Measurements from ENCODE around the gene RPLP2.

Gene RPLP2

DNA sequence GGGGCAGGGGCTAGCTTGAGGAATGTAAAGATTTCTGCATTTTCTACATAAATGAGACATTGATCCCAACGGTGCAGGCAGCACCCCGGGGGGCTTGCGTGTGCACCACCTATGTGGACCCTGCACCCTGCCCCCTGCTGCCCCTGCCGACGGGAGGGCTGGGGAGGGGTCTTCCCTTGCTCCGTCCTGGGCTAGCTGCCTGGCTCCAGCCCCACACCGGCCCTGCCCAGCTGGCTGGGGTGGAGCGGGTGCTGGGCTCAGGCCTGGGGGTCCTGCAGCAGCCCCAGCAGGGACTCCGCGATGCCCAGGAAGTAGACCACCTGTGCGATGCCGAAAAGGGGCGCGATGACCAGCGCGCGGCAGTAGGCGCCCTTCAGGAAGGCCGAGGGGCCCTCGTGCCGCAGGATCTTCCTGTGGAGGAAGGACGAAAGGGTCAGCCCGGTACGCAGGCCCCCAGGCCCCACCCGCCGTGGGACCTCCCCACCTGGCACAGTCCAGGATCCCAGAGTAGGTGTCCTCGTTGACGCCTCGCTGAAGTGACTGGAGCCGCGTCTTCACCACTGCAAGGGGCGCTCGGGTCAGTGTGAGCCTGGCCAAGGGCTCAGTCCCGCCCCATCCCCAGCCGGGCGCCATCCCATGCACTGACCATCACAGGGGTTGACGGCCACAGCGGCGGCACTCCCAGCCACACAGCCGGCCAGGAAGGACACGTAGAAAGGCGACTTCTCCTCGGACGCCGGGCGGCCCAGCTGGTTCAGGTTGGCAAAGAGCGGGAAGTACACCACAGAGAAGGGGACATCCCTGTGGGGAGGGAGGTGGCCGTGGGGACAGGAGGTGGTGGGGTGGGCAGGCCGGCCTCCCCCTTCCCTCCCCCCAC lies 17.9 kb upstream of the RPLP2 start:
- no peak for DNase-seq (ENCODE audit: low read depth, low spot score)

DNA sequence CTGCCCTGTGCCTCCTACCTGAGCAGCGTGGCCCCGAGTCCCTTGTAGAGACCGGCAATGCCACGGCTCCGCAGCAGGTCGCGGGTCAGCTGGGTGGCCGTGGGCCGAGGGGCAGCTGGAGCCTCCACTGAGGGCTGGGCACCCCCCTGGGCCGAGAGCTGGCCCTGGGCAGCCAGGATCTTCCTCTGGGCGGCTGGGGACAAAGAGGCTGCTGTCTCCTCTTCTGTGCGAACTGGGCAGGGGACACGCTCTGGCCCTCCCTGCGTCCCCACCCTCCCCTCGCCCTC lies 17.3 kb upstream of the RPLP2 start:
- DNase-seq (ENCODE audit: low read depth, low spot score) = no peak

DNA sequence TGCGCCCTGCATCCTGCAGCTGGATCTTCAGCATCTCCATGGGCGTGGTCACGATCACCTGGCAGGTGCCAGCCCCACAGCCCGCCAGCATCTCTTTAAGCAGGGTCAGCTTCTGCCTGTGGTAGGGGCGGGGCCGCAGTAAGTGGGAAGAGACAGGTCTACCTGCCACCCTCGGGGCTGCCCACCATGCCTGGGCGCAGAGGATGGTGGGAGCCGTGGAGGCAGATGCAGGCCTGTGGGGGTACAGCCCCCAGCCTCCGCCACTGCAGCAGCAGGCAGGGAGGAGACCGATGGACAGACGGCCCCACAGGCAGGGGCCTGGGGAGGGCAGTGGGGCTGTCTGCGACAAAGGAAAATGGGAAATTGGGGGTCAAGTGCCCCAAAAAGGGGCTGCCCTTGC lies 16.9 kb upstream of the RPLP2 start:
- no peak for DNase-seq (ENCODE audit: low read depth, low spot score)

DNA sequence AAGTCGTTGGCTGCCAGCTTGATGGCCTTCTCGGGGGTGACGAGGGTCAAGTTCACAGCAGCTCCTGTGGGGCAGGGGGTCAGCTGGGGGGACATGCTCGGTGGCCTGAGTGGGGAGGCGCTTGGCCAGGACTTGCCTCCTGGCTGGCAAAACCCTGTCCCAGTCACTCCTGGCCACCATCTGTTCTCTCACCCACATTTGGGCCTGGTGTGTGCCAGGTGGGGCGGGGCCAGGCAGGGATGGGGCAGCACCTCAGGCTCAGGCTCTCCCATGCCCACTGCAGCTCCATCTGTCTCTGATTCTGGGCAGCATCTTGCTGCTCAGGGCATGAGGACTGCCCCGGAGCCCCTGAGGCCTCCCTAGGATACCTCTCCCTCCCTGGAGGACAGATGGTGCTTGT lies 16.2 kb upstream of the RPLP2 start:
- DNase-seq (ENCODE audit: low read depth, low spot score) = no peak

DNA sequence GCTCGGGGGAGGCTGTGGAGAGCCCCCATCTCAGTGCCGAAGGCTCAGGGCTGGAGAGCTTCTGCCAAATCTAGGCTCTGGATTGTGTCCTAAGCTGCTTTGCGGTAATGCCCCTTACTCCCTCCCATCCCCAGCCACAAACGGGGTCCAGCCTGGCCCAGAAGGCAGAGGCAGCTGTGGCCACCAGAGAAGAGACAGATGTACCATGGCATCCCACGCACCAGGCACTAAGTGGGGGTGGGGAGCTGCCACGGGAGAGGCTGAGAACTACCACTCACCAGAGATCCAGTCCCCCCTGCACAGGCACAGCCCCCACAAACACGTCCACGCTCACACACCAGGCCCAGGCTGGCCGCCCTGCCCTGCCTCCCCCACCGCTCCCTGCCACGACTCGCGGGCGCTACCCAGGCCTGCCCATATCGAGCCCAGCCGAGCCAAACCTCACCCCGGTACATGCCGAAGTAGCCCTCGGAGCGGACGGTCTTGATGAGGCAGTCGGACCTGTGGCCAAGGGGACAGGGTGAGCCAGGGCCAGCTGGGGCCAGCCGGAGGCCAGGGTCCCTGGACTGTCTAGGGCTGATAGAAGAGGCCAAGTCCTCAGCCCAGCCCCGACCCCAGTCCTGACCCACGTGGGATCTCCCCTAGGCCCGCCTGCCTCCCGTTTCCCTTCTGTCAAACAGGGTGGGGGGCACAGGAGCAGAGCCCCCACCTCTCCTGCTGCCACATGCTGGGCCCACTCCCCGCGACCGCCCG lies 15.6 kb upstream of the RPLP2 start:
- no peak for DNase-seq (ENCODE audit: low read depth, low spot score)

DNA sequence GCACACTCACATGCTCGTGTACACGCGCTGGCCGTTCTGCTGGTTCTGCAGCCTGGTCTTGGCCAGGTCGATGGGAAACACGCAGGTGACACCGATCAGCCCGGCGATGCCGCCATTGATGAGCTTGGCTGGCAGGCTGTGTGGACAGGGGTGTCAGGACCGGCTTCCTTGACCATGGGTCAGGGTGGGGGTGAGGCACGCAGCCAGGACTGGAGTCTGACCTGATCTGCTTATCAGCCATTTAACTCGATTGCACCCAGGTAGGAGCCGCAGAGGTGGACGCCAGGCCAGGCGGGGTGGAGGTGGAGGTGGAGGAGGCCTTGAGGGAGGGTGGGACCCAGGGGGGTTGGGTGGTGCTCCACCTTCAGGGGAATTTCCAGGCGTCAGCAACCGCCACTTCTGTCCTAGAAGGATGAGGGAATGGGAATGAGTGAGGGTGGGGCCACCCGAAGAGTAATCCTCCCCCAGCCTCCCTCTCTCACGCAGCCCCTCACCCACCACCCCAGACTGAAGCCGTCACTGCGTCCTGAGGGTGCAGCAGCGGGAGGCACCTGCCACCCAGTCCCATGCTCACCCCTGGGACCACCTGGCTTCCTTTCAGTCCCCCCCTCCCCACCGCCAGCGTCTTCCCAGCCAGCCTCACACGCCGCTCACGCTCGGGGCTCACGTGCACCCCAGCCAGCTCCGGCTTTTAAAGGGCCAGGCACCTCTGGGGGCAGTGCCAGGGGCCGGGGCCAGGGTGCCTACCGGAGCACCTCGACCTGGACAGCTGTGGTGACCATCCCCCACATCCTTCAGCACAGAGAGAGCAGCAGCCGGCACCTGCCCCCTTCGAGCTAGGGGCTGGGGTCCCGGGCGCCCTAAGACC lies 14.8 kb upstream of the RPLP2 start:
- DNase-seq (ENCODE audit: low read depth, low spot score) = no peak

DNA sequence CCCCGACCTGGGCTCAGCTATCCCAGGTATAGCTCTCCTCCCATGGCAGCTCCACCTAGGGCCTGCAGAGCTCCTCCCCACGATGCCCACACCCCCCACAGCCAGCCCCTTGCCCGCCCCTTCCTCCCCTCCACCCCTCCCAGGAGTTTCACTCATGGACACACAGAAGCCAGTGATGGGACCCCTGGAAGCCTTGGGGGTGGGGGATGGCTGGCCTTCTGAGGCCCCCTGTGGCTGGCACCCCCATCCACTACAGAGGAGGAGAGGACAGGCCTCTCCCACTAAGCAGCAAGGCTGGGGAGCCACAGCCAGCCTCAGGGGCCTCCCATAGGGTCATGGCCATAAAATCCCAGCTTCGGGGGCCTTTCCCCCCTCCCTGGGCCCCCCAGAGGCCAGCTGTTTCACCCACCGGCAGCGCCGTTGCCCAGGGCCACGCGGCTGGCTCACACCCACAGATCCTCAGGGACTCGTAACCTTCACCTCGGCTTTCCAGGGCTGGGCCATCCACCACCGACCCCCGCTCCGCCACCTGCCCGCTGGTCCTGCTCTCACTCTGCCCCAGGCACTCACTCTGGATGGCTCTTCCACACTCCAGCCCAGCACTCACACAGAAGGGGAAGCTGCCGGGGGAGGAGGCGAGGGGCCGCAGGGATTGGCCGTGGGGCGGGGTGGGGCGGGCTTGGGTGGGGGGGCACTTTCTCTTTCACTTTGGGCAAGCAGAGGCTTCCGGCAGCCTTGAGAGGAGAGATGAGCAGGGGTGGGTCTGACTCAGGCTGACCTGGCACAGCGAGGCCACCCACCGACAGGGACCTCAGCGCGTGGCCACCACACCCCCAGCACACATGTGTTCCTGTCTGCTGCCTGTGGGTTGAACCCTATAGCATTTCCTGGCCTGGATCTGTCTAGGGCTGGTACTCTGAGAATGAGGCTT lies 13.9 kb upstream of the RPLP2 start:
- no peak for DNase-seq (ENCODE audit: low read depth, low spot score)

DNA sequence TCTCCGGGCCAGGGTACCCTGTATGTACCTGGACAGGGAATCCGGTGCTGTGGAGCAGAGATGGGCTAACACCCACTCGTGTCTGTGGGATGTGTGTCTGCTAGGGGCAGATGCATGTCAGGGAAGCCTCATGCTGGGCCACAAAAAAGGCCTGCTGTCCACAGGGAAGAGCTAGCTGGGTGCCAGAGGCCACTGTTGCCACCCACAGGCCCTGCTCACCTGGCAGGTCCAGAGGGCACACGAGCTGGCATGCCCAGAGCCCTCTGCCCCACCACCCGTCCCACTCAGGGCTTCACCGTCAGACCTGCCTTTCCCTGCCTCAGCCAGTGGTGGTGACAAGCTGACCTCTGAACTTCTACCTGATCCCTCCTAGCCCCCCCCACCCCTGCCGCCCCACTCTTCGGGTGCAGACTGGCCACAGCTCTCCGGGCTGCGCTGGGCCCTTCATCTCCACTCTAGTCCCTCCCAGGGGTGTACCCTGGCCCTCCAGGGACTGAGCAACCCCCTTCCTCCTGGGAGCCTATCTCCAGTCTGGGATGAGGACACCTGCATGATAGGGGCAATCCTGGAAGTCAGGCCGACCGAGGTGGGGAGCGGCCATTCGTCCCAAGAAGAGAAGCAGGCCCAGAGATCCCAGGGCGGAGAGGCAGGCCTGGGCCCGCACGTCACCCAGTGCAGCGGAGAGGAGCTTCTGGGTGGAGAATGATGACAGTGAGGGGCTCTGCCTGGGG lies 13.0 kb upstream of the RPLP2 start:
- DNase-seq (ENCODE audit: low read depth, low spot score) = no peak

DNA sequence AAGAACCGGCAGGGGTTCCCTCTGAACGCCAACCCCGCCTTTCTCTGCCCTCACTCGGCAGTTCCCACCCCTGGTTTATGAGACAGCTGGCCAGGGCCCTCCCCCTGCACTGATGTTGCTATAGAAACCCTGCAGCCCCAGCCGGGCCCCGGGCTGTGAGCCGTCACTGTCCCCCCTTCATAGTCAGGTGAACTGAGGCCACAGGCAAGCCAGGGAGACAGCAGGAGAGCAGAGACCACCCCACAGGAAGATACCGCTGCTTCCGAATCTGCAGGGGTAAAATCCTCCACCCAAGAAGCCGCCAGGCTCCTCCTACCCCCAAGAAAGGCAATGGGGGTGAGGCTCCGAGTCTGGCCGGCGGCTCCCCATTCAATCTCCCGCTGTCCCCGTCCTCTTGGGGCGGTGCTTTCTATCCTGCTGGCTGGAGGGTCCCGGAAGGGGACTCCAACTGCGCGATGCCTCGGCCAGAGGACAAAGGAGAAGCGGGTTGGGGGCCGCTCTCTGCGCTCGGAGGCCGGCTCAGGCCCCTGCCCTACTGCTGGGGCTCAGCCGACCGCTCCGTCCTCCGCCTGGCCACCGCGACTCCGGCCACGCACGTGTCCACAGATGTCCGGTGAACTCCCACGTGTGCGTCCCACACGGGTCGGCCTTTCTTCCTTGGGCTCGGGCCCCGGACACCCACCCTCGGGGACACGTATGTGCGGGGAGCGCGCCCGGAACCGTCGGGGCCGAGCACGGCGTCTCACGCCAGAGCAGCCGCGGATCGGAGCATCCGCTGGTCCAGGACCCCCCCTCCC lies 12.3 kb upstream of the RPLP2 start:
- DNase-seq (ENCODE audit: low read depth, low spot score) = peak; percentile 84

DNA sequence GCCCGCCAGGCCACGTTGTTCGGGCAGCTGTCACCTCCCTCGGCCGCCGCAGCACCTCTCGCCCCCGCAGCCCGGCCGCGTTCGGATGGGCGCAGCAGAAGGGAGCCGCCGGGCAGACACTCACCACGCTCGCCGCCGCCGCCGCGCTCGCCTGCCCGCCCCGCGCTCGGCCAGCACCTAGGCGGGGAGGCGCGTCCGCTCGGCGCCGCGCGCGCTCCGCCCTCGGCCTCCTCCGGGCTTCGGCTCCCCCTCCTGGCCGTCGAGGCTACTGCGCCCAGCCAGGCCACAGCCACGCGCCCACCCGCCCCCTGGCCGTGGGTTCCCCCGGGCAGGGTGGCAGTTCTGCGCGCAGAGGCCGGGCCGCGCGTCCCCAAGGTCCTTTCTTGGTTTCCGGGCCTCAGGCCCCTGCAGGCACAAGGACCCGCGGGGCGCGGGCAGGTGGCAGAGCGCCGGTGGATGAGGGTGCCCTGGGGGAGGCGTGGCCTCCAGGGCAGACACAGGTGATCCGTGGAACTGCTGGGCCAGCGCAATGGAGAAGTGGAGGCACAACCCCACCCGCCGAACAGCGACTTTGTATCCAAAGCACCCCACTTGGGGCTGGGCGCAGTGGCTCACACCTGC lies 11.6 kb upstream of the RPLP2 start, which contains the start of gene SLC25A22:
TSS of gene SLC25A22 (minus strand) at position 189 of the 621 bp plus-strand sequence. CDS start 3,275 bp downstream, outside the sequence.
- DNase-seq (ENCODE audit: low read depth, low spot score) = no peak

DNA sequence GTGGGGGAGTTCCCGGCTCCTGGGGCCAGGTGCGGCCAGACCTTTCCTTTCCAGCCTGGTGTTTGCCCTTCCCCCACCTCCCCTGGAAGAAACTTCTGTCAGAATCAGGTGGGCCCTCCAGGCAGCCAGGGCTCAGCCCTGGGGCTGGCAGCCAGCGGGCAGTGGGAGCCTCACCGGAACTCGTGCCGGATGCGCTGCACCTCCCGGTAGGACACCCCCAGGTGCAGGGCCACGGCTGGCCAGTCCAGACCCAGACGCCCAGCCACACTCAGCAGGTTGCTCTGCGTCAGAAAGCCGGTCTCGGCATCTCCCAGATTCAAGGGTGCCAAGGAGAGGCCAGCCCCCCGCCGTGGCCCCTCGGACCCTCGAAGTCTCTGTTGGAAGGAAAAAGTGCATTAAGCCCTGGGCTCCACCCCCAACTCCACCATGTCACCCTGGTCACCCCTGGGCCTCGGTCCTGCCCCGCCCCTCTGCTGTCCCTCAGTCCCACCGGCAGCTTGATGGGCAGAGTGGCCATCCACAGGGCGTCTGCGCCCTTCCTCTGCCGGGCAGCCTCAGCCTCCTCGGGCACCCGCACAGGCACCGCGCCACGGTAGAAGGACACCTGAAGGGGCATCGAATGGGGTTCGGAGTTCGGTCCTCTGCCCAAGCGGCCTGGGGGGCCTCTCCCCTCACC lies 10.0 kb upstream of the RPLP2 start:
- no peak for DNase-seq (ENCODE audit: low read depth, low spot score)

DNA sequence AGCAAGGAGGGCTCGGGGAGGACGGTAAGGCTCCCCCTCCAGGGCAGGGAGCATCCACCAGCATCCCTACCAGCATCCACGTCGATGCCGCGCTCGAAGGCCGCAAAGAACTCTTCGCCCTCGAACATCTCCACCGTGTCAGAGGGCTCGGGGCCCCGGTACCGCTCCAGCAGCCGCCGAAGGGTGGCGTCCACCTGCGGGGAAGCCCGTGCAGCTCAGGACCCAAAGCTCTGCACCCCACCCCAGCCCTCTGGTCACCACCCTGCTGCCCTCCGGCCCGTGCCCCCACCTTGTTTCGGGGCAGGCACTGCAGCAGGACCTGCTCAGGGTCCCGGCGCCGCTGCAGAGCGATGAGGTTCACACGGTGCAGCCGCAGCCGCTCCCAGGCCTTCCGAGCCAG lies 9.3 kb upstream of the RPLP2 start:
- DNase-seq (ENCODE audit: low read depth, low spot score) = no peak

DNA sequence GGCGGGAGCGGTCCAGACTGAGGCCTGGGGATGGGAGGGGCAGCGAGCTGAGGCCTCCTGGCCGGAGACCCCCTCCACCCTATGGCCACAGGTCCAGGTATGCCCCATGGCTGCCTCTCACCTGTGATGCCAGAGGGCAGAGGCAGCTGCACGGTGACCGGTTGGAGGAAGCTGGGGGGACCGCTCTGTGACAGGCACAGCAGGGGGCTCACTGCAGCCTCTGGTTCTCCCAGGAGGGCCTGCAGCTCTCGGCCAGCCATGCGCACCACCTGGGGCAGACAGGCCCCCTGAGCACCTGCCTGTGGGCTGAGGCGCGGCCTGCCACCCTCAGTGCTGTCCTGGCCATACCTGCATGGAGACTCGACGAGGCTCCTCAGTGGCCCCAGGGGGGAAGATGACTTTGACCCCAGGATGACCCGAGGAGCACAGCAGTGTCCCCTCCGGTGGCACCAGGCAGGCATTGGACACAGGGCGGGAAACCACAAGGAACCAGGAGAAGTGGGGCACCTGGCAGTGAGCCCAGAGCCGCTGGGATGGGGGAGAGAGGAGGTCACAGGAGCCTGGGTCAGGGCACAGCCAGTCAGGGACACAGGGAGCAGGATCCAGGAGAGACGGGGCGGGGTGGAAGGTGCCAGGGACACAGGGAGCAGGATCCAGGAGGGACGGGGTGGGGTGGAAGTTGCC lies 8.5 kb upstream of the RPLP2 start:
- no peak for DNase-seq (ENCODE audit: low read depth, low spot score)

DNA sequence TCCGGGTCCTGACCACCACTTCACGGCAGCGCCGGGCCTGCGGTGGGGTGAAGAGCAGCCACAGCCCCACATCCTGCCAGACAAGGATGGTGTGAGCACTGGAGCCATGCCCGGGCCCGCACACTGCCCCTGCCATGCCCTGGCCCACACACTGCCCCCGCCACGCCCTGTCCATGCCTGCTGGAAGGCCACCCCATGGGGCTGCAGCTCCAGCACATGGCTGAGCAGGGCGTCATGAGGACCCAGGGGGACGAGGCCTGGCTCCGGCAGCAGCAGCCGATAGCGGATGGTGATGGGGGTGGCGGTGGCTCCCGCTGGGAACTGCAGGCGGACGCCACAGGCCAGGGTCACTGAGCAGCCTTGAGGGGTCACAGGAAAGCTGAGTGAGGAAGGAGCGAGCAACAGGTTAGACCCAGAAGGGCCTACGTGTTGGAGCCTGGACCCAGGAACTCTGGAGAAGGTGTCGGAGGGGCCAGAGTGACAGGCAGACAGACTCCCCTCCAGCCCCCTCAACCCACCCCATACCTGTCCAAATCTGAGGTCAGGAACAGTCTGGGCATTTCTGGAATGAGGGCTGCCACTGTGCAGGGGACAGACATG lies 7.6 kb upstream of the RPLP2 start:
- DNase-seq (ENCODE audit: low read depth, low spot score) = no peak

DNA sequence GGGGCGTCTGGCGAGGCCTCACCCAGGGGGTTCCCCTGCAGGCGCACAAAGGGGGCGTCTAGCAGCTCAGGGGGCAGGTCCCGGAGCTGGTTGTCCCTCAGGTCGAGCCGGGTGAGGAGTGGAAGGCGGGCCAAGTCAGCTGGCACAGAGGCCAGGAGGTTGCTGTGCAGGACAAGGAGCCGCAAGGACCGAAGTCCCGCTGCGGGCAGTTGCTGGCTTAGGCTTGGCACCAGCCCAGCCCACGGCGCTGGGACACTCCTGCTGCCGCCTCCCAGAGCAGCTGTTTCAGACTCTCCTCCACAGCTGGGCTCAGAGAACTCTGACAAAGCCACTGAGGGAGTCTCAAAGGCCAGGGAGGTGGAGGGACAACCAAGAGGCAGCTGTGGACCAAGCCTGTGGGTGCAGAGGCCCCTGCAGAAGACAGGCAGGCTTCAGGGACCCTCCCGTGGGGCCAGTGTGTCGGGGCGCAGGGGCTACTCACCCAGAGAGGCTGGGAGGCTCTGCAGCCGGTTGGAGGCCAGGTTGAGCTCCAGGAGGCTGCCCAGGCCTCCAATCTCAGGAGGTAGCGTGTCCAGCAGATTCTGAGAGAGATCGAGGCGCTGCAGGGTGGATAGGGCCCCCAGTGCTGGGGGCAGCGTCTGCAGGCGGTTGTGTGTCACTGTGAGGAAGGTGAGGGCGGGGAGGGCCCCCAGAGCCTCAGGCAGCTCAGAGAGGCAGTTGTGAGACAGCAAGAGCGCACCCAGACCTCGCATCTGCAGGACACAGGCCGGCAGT lies 6.9 kb upstream of the RPLP2 start:
- no peak for DNase-seq (ENCODE audit: low read depth, low spot score)

DNA sequence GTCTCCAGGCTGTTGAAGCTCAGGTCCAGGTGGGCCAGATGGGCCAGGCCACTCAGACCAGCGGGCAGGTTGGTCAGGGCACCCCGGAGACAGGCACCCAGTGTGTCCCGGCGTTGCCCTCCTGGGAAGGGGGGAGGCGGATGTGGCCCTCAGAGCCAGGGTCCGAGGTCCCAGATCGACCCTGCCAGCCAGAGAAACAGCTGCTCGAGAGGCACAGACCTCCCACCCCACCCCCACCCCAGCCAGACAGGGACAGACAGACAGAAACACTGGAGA lies 6.4 kb upstream of the RPLP2 start:
- DNase-seq (ENCODE audit: low read depth, low spot score) = no peak
